H1 (cell line): ENCODE data around the gene GOSR1. TPM values are rescaled to one million over a fixed set of nuclear protein-coding genes. Genes with fewer than 3 reads are reported as not detected.

Experiments
- KDM5A ChIP-seq: fragments of 200-600 bp; IDR thresholded peaks from 2 replicates; pipeline ENCODE4 v1.7.1; 2012; ENCODE audit warnings: mild to moderate bottlenecking, low read length, inconsistent platforms, mixed read lengths
- RBBP5 ChIP-seq: IDR thresholded peaks from 2 replicates; pipeline ENCODE4 v1.7.1; 2012; ENCODE audit warnings: low read depth, mild to moderate bottlenecking, inconsistent platforms, low read length, moderate library complexity, borderline replicate concordance
- polyA plus RNA-seq, 7 experiments: library from polyadenylated mRNA; depleted of rRNA in 3 of 7; stranded (reverse) in 5 of 7; unstranded in 2 of 7; fragments of >200 nt in 5 of 7; fragments of 200-250 nt in 2 of 7; gene quantifications; 1 replicate in 5 of 7; 2 replicates in 1 of 7; 4 replicates in 1 of 7; pipeline versions ENCODE4 v1.2.1 to v1.2.3, GENCODE V29; 2011 to 2013; ENCODE audit warnings: missing spikeins in 2 of 7, mixed read lengths in 2 of 7
- total RNA-seq: library from RNA; stranded (reverse); fragmentation: NEBNext Ultra II Directional; extraction: Animal tissue kit (Norgen Biotek cat#: 25700); gene quantifications from 2 replicates; pipeline ENCODE4 v1.2.1, GENCODE V29; 2021
- TF ChIP-seq, protein P1 (sequence below): fragments of 300-600 bp; sonication (generic); IDR thresholded peaks from 2 replicates; pipeline ENCODE4 v1.7.1; 2012; ENCODE audit warnings: low read length, moderate library complexity, mild to moderate bottlenecking, inconsistent platforms; ENCODE audit not compliant: insufficient replicate concordance
- TF ChIP-seq, protein P2 (sequence below): IDR thresholded peaks from 2 replicates; pipeline ENCODE4 v1.6.1; 2012; ENCODE audit warnings: inconsistent platforms

Gene GOSR1
- total and polyA plus RNA-seq, 2 of the 8 experiments (the other 6 are each of a cell fraction or from before 2014, with no cell fraction given): 9.2 to 43.3 TPM

DNA sequence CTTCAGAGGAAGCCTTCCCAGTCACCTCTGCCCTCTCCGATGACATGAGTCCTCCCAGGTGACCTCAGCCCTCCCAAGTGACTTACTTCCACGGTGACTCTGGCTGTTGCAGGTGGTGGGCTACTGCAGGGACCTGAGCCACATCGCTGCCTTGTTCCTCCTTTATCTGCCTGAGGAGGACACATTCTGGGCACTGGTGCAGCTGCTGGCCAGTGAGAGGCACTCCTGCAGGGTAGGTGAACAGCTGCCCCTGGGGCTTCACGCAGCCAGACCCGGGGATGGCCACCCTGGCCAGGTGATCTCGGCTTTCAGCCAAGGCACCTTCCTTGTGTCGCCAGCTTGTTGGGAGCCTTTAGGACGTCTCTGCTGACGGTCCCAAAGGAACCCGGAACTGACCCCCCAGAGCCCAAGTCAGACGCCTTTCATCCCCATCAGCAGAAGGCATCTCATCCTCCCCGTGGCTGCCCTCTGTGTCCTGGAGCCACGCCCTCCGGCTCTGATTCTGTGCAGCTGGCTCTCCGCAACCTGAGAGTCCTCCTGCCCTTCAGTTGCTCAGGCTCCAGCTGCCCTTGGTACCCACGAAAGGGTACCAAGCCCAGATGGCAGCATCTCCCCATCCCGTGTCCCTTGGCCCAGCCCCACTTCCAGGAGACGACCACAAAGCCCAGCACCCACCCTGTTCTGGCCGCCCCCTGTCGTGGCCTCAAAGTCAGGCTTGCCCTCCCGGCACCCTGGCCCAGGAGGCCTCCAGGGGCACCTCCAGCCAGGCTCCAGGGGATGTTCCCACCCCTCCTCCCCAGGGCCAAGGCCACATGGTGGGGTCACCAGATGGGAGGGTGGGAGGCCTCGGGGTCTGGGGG lies 81.7 kb downstream of the GOSR1 start (continued):
- no peak for TF ChIP-seq KDM5A
- TF ChIP-seq, protein P1, sequence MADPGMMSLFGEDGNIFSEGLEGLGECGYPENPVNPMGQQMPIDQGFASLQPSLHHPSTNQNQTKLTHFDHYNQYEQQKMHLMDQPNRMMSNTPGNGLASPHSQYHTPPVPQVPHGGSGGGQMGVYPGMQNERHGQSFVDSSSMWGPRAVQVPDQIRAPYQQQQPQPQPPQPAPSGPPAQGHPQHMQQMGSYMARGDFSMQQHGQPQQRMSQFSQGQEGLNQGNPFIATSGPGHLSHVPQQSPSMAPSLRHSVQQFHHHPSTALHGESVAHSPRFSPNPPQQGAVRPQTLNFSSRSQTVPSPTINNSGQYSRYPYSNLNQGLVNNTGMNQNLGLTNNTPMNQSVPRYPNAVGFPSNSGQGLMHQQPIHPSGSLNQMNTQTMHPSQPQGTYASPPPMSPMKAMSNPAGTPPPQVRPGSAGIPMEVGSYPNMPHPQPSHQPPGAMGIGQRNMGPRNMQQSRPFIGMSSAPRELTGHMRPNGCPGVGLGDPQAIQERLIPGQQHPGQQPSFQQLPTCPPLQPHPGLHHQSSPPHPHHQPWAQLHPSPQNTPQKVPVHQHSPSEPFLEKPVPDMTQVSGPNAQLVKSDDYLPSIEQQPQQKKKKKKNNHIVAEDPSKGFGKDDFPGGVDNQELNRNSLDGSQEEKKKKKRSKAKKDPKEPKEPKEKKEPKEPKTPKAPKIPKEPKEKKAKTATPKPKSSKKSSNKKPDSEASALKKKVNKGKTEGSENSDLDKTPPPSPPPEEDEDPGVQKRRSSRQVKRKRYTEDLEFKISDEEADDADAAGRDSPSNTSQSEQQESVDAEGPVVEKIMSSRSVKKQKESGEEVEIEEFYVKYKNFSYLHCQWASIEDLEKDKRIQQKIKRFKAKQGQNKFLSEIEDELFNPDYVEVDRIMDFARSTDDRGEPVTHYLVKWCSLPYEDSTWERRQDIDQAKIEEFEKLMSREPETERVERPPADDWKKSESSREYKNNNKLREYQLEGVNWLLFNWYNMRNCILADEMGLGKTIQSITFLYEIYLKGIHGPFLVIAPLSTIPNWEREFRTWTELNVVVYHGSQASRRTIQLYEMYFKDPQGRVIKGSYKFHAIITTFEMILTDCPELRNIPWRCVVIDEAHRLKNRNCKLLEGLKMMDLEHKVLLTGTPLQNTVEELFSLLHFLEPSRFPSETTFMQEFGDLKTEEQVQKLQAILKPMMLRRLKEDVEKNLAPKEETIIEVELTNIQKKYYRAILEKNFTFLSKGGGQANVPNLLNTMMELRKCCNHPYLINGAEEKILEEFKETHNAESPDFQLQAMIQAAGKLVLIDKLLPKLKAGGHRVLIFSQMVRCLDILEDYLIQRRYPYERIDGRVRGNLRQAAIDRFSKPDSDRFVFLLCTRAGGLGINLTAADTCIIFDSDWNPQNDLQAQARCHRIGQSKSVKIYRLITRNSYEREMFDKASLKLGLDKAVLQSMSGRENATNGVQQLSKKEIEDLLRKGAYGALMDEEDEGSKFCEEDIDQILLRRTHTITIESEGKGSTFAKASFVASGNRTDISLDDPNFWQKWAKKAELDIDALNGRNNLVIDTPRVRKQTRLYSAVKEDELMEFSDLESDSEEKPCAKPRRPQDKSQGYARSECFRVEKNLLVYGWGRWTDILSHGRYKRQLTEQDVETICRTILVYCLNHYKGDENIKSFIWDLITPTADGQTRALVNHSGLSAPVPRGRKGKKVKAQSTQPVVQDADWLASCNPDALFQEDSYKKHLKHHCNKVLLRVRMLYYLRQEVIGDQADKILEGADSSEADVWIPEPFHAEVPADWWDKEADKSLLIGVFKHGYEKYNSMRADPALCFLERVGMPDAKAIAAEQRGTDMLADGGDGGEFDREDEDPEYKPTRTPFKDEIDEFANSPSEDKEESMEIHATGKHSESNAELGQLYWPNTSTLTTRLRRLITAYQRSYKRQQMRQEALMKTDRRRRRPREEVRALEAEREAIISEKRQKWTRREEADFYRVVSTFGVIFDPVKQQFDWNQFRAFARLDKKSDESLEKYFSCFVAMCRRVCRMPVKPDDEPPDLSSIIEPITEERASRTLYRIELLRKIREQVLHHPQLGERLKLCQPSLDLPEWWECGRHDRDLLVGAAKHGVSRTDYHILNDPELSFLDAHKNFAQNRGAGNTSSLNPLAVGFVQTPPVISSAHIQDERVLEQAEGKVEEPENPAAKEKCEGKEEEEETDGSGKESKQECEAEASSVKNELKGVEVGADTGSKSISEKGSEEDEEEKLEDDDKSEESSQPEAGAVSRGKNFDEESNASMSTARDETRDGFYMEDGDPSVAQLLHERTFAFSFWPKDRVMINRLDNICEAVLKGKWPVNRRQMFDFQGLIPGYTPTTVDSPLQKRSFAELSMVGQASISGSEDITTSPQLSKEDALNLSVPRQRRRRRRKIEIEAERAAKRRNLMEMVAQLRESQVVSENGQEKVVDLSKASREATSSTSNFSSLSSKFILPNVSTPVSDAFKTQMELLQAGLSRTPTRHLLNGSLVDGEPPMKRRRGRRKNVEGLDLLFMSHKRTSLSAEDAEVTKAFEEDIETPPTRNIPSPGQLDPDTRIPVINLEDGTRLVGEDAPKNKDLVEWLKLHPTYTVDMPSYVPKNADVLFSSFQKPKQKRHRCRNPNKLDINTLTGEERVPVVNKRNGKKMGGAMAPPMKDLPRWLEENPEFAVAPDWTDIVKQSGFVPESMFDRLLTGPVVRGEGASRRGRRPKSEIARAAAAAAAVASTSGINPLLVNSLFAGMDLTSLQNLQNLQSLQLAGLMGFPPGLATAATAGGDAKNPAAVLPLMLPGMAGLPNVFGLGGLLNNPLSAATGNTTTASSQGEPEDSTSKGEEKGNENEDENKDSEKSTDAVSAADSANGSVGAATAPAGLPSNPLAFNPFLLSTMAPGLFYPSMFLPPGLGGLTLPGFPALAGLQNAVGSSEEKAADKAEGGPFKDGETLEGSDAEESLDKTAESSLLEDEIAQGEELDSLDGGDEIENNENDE: no peak
- TF ChIP-seq, protein P2, sequence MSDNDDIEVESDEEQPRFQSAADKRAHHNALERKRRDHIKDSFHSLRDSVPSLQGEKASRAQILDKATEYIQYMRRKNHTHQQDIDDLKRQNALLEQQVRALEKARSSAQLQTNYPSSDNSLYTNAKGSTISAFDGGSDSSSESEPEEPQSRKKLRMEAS: no peak
- TF ChIP-seq RBBP5: no peak
